Liver (tissue), 9 donors: ENCODE data around the gene RUBCN. TPM values are rescaled to one million over a fixed set of nuclear protein-coding genes. Genes with fewer than 3 reads are reported as not detected.
"Not testable (repeated sequence)": the region's sequence is repeated elsewhere in the genome, so short reads cannot be mapped to it uniquely, and the experiment has no call there.

Experiments
- DNase-seq: peaks from one replicate; pipeline ENCODE4 v3.0.0-alpha.2; 2017; ENCODE audit warnings: low spot score
- H3K27ac ChIP-seq, 2 donors: one replicate each; pipeline ENCODE4 v1.7.0; 2013; ENCODE audit warnings: inconsistent platforms in 2 of 2, low read length in 2 of 2, control low read depth in 1 of 2, low read depth in 1 of 2, mild to moderate bottlenecking in 1 of 2
- H3K27me3 ChIP-seq, 4 donors: one replicate each; pipeline versions ENCODE4 v1.6.1 to v1.7.0; 2013; ENCODE audit warnings: low read length in 3 of 4, inconsistent platforms in 1 of 4, mild to moderate bottlenecking in 1 of 4, moderate library complexity in 1 of 4; ENCODE audit not compliant: control insufficient read depth in 4 of 4, insufficient read depth in 4 of 4
- H3K36me3 ChIP-seq, 4 donors: one replicate each; pipeline versions ENCODE4 v1.6.1 to v1.7.0; 2013; ENCODE audit warnings: low read length in 3 of 4, mild to moderate bottlenecking in 3 of 4, low read depth in 1 of 4, moderate library complexity in 1 of 4; ENCODE audit not compliant: control insufficient read depth in 4 of 4, insufficient read depth in 3 of 4
- H3K4me1 ChIP-seq, 4 donors: one replicate each; pipeline versions ENCODE4 v1.6.1 to v1.7.0; 2013; ENCODE audit warnings: low read length in 3 of 4, mild to moderate bottlenecking in 3 of 4, moderate library complexity in 1 of 4; ENCODE audit not compliant: control insufficient read depth in 4 of 4, insufficient read depth in 4 of 4
- H3K4me3 ChIP-seq, 3 donors: one replicate each; pipeline versions ENCODE4 v1.6.1 to v1.7.0; 2013; ENCODE audit warnings: low read length in 3 of 3, control low read depth in 1 of 3, low read depth in 1 of 3, mild to moderate bottlenecking in 1 of 3
- H3K9ac ChIP-seq, 2 donors: one replicate each; pipeline ENCODE4 v1.7.0; 2013; ENCODE audit warnings: low read length in 2 of 2, mild to moderate bottlenecking in 2 of 2, moderate library complexity in 2 of 2, control low read depth in 1 of 2, low read depth in 1 of 2
- H3K9me3 ChIP-seq, 4 donors: one replicate each; pipeline versions ENCODE4 v1.6.1 to v1.7.0; 2013; ENCODE audit warnings: low read length in 3 of 4; ENCODE audit not compliant: control insufficient read depth in 4 of 4
- RAD21 ChIP-seq, 2 donors: IDR thresholded peaks; 2 replicates each; pipeline ENCODE4 v1.6.1; 2016; ENCODE audit warnings: antibody characterized with exemption in 2 of 2, mild to moderate bottlenecking in 2 of 2
- WGBS: extraction: QIAGEN DNeasy Blood & Tissue Kit; methylation state at CpG from one replicate; pipeline ENCODE4 v1.1.7; 2013; 5-methylcytosine and 5-hydroxymethylcytosine counted together
- polyA plus RNA-seq, 2 donors: library from polyadenylated mRNA; stranded (reverse) in 1 of 2; unstranded in 1 of 2; fragments of 200-250 nt in 1 of 2; fragments of >200 nt in 1 of 2; fragmentation: Nextera tagmentation in 1 of 2; extraction: Ambion mirVana in 1 of 2; gene quantifications; one replicate each; pipeline versions ENCODE4 v1.2.1 to v1.2.3, GENCODE V29; 2013 to 2015
- total RNA-seq, 2 donors: library from RNA; depleted of rRNA; stranded (reverse); fragments of >200 nt; gene quantifications; one replicate each; pipeline ENCODE4 v1.2.3, GENCODE V29; 2014
- donor health status: healthy.
- donor health status: healthy.
- donor health status: healthy.
- donor health status: healthy.
- donor health status: healthy.

RUBCN gene
- total and polyA plus RNA-seq, 4 donors = 4.1 to 7.0 (median 4.7) TPM

DNA sequence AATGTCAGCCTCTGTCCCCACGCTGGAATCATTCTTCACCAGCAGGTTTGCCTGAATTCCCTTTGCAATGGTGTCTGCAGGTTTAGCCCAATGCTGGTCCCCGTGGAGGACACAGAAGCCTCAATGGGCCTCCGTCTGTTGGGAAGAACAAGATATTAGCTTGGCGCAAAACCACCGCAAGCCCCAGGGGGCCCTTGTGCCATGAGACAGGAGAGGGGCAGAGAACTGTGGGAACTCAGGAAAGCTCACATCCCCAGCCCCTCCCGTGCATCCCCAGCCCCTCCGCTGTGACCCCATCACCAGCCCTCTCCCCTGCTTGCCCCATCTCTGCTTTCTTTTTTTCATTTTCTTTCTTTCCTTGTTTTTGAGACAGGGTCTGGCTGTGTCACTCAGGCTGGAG lies 89.1 kb downstream of the RUBCN start:
- not testable (repeated sequence) for H3K27me3 ChIP-seq, H3K4me1 ChIP-seq, DNase-seq, H3K36me3 ChIP-seq, H3K4me3 ChIP-seq, H3K9ac ChIP-seq, H3K27ac ChIP-seq, H3K9me3 ChIP-seq
- 94% methylated on average over 5 of the region's 7 CpGs for WGBS

DNA sequence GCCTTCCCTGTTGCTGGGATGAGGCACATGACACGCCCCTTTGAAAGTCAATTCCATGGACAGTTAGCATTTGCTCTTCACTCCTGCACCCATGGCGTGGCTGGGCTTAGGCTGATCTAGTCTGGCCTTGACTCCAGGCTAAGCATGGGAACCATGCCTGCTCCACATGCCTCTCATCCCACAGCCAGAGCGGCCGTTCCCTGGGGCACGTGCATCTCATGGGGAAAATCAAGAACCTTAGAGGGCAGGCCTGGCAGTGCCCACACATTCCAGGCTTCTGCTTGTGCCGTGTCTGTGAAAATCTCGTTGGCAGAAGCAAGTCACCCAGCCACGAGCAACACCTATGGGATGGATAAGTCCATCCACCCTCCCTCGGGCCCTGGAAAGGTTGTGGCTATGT lies 89.5 kb downstream of the RUBCN start:
- not testable (repeated sequence) for H3K4me1 ChIP-seq, DNase-seq, H3K9me3 ChIP-seq, H3K9ac ChIP-seq, H3K4me3 ChIP-seq, H3K27me3 ChIP-seq, H3K27ac ChIP-seq, H3K36me3 ChIP-seq
- WGBS = 99% methylated on average over 8 of the region's 9 CpGs

DNA sequence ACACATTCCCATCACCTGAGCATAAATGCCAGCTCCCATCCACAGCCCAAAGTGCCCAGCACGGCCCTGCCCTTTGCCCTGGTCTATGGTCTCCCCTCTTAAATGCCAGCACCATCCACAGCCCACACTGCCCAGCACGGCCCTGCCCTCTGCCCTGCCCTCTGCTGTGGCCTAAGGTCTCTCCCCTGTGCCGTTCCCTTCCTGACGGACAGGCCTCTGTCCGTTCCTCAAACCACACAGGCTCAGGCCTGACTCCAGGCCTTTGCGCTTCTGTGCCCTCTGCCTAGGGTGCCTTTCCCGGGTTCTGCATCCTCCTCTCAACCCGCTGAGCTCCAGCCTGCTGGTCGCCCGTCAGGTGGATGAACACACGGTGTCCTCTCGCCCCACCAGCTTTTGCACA lies 90.4 kb downstream of the RUBCN start:
- H3K4me3 ChIP-seq, DNase-seq, H3K9ac ChIP-seq, H3K27me3 ChIP-seq, H3K27ac ChIP-seq, H3K36me3 ChIP-seq, H3K9me3 ChIP-seq, H3K4me1 ChIP-seq: not testable (repeated sequence)
- WGBS = 87% methylated on average over 12 of the region's 12 CpGs

DNA sequence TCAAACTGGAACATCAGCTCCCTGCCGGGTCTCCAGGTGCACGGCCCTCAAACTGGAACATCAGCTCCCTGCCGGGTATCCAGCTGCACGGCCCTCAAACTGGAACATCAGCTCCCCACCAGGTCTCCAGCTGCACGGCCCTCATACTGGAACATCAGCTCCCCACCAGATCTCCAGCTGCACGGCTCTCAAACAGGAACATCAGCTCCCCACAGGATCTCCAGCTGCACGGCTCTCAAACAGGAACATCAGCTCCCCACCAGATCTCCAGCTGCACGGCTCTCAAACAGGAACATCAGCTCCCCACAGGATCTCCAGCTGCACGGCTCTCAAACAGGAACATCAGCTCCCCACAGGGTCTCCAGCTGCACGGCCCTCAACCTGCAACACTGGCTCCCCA lies 99.1 kb downstream of the RUBCN start:
- not testable (repeated sequence) for H3K9ac ChIP-seq, DNase-seq

DNA sequence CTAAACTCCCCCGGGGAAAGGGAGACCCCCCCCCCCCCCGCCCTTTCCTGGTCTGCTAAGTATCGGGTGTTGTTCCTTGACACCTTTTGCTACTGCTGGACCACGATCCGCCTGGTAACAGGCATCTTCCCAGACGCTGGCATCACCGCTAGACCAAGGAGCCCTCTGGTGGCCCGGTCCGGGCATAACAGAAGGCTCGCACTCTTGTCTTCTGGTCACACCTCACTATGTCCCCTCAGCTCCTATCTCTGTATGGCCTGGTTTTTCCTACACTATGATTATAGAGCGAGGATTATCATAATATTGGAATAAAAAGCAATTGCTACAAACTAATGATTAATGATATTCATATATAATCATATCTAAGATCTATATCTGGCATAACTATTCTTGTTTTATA lies 104.7 kb downstream of the RUBCN start:
- peak; percentile 47 to 53 for TF ChIP-seq RAD21 (IDR thresholded peaks at IDR 0.05)
- H3K27me3 ChIP-seq, DNase-seq, H3K9ac ChIP-seq, H3K27ac ChIP-seq, H3K9me3 ChIP-seq, H3K36me3 ChIP-seq, H3K4me1 ChIP-seq, H3K4me3 ChIP-seq: not testable (repeated sequence)
- WGBS = 8% methylated on average over 10 of the region's 11 CpGs

More for the DNA sequence above, 99.1 kb downstream of the RUBCN start:
- H3K36me3 ChIP-seq, H3K4me1 ChIP-seq, H3K27ac ChIP-seq, H3K27me3 ChIP-seq, H3K4me3 ChIP-seq, H3K9me3 ChIP-seq: not testable (repeated sequence)
- 88% methylated on average over 10 of the region's 10 CpGs for WGBS

DNA sequence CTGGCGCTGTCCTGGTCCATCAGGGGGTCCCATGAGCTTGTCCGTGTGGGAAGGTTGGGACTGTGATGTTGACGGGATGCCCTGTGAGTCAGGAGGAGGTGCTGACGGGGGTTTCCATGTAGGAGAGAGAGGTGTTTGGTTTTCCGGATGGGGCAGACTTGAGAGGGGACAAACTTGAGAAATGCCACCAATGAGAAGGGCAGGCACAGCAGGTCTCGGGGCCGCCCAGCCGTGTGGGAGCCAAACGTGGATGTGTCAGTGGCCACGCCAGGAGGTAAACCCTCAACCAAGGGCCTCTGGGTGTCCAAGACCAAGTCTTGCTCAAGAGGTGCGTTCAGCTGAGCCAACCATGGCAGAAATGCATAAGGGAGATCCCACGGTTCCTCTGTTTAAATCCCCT lies 105.9 kb downstream of the RUBCN start:
- H3K27me3 ChIP-seq, H3K4me3 ChIP-seq, H3K27ac ChIP-seq, DNase-seq, H3K9me3 ChIP-seq, H3K9ac ChIP-seq, H3K4me1 ChIP-seq, H3K36me3 ChIP-seq: not testable (repeated sequence)
- WGBS = 88% methylated on average over 12 of the region's 12 CpGs

DNA sequence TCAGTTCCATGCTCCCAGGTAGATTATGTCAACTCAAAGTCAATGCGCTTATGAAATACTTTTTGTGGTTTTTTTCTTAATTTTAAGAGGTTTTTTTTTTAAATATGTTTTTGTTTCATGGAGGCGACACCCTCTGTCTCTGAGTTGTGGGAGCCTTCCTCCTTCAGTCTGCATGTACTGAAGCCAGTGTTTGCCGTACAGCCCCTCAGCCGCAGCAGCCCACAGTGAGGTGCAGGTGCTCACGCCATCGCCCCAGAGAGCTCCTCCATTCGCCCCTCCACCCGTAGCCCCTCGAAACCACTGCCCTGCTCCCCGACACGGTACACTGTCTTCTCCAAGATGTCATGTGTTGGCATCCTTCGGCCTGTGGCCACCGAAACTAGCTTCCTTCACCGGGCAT lies 107.4 kb downstream of the RUBCN start:
- not testable (repeated sequence) for H3K27ac ChIP-seq, H3K36me3 ChIP-seq, H3K9me3 ChIP-seq, DNase-seq, H3K4me1 ChIP-seq, H3K4me3 ChIP-seq, H3K9ac ChIP-seq, H3K27me3 ChIP-seq
- 98% methylated on average over 8 of the region's 14 CpGs for WGBS

DNA sequence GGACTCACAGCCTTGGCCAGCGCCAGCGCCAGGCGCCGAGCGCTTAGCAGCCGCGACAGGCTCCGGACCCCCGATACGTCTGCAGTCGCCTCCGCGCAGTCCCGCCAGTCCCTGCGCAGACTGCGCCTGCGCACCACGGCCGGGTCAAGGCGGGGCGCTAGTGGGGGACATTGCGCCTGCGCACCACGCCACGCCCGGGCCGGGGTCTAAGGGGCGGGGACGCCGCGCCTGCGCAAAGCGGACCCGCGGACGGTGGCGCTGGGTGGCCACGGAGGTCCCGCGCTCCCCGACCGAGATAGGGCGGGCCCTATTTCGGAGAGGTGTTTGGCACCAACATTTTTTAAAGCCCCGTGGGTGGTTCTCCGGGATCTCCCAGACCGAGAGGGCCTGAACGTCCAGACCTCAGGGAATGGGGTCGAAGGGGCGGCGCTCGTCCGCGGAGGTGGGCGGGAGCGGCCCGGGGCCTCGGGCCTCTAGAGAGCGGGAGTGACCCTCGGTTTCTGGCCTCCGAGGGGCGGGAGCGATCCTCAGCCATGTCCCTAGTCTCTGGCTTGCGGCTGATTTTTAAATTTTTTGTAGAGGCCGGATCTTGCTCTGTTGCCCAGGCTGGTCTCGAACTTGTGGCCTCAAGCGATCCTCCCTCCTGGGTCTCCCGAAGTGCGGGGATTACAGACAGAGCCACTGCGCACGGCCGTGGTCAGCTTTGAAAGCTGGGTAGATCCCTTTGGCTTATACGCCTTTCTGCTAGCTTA lies 108.8 kb downstream of the RUBCN start:
- peak overlapping the region; percentile 14 to 67 (median 61) for H3K4me3 ChIP-seq
- H3K4me1 ChIP-seq, H3K9me3 ChIP-seq, H3K27me3 ChIP-seq, H3K36me3 ChIP-seq: not testable (repeated sequence)
- DNase-seq = peak; percentile 84
- WGBS = 3% methylated on average over 73 of the region's 73 CpGs
- H3K9ac ChIP-seq = peak overlapping the region; percentile 19 to 59
- peak overlapping the region; percentile 62 to 71 for H3K27ac ChIP-seq
